Prostate gland (tissue), 2 donors: Measurements from ENCODE around the gene CDK14. TPM values are rescaled to one million over a fixed set of nuclear protein-coding genes. Genes with fewer than 3 reads are reported as not detected.

Experiments
- DNase-seq: peaks from one replicate; pipeline ENCODE4 v3.0.0-alpha.2; 2019; ENCODE audit warnings: low spot score
- H3K27ac ChIP-seq, 2 donors: fragments of 200-600 bp; sonication (generic); 2 replicates each; pipeline ENCODE4 v1.5.1; 2017 to 2019
- H3K27me3 ChIP-seq: fragments of 200-600 bp; sonication (generic); replicated peaks from 2 replicates; pipeline ENCODE4 v1.5.1; 2019; ENCODE audit not compliant: insufficient read depth
- H3K36me3 ChIP-seq, 2 donors: fragments of 200-600 bp; sonication (generic); 1 replicate in 1 of 2; 2 replicates in 1 of 2; pipeline versions ENCODE4 v1.5.1 to v1.8.1; 2017 to 2019
- H3K4me1 ChIP-seq: fragments of 200-600 bp; sonication (generic); replicated peaks from 2 replicates; pipeline ENCODE4 v1.5.1; 2019
- H3K4me3 ChIP-seq, 2 donors: fragments of 200-600 bp; sonication (generic); 2 replicates each; pipeline ENCODE4 v1.5.1; 2017 to 2019
- H3K9me3 ChIP-seq: fragments of 200-600 bp; sonication (generic); 2 replicates; pipeline ENCODE4 v1.5.1; 2017
- CTCF ChIP-seq, 4 experiments: fragments of 200-600 bp in 2 of 4; fragments of 450-650 bp in 2 of 4; sonication (generic) in 2 of 4; IDR thresholded peaks; 1 replicate in 3 of 4; 2 replicates in 1 of 4; pipeline ENCODE4 v1.5.1; 2016 to 2019; ENCODE audit warnings: antibody characterized with exemption in 4 of 4, mild to moderate bottlenecking in 2 of 4, moderate library complexity in 2 of 4
- POLR2A ChIP-seq: fragments of 450-650 bp; IDR thresholded peaks from one replicate; pipeline ENCODE4 v1.6.1; 2016; ENCODE audit warnings: antibody characterized with exemption, mild to moderate bottlenecking
- POLR2AphosphoS5 ChIP-seq: sonication (generic); formaldehyde crosslinking; IDR thresholded peaks from one replicate; pipeline ENCODE4 v1.6.1; 2017; ENCODE audit warnings: antibody characterized with exemption
- WGBS: methylation state at CpG from one replicate; pipeline ENCODE4 v1.1.5; 2018; 5-methylcytosine and 5-hydroxymethylcytosine counted together
- intact Hi-C: fragments of 100-400 bp; cut with DNase I; formaldehyde crosslinking; loops from one replicate; pipeline ENCODE4 v1.14.2; 2022
- total RNA-seq, 2 donors: library from RNA; depleted of rRNA; stranded (reverse); fragments of >200 nt; gene quantifications; one replicate each; pipeline ENCODE4 v1.1.0, GENCODE V29; 2016

CDK14 gene
- total RNA-seq, 2 donors from 2014 or later: 13.7 to 20.7 TPM

GRCh38 chr7:90599892-90600555, 3.9 kb downstream of the CDK14 start:
- intact Hi-C loops: loop anchor here (5.0 to 10.0 kb wide), 2 partner anchors 145 to 432 kb away; no protein-coding TSS in a partner anchor
- H3K27ac ChIP-seq: no peak overlapping the region
- H3K9me3 ChIP-seq: no peaks in the 10 kb centered on the region
- TF ChIP-seq POLR2A (no peak), CTCF (IDR thresholded peaks at IDR 0.05) (no peak), POLR2AphosphoS5 (no peak)
- H3K27me3 ChIP-seq: no peaks in the 10 kb centered on the region
- H3K4me3 ChIP-seq: no peak overlapping the region
- no peaks in the 10 kb centered on the region for H3K4me1 ChIP-seq
- 71% methylated on average over 4 of the region's 4 CpGs for WGBS
- H3K36me3 ChIP-seq: no peaks in the 10 kb centered on the region
- no peak for DNase-seq

GRCh38 chr7:90602303-90602702, 6.2 kb downstream of the CDK14 start:
- WGBS: 96% methylated on average over 1 of the region's 1 CpG
- intact Hi-C loops: no loop called here
- TF ChIP-seq POLR2AphosphoS5 (no peak), POLR2A (no peak), CTCF (IDR thresholded peaks at IDR 0.05) (no peak)
- Histone ChIP-seq H3K27ac (no peak overlapping the region), H3K4me3 (no peak overlapping the region), H3K27me3 (no peaks in the 10 kb centered on the region), H3K9me3 (no peaks in the 10 kb centered on the region), H3K4me1 (no peaks in the 10 kb centered on the region), H3K36me3 (no peaks in the 10 kb centered on the region)
- no peak for DNase-seq

GRCh38 chr7:90603346-90603745, 7.2 kb downstream of the CDK14 start:
- intact Hi-C loops: no loop called here

GRCh38 chr7:90604383-90604782, 8.3 kb downstream of the CDK14 start:
- TF ChIP-seq CTCF (IDR thresholded peaks at IDR 0.05): no peak
- no peak for TF ChIP-seq POLR2AphosphoS5
- TF ChIP-seq POLR2A: no peak
- Histone ChIP-seq H3K4me1 (no peaks in the 10 kb centered on the region), H3K27ac (no peak overlapping the region), H3K4me3 (no peak overlapping the region), H3K9me3 (no peaks in the 10 kb centered on the region), H3K36me3 (no peaks in the 10 kb centered on the region), H3K27me3 (no peaks in the 10 kb centered on the region)
- intact Hi-C loops: no loop called here
- DNase-seq: no peak
- WGBS: 57% methylated on average over 5 of the region's 5 CpGs

More at GRCh38 chr7:90603346-90603745, 7.2 kb downstream of the CDK14 start:
- Histone ChIP-seq H3K9me3 (no peaks in the 10 kb centered on the region), H3K4me3 (no peak overlapping the region), H3K36me3 (no peaks in the 10 kb centered on the region), H3K27ac (no peak overlapping the region), H3K4me1 (no peaks in the 10 kb centered on the region), H3K27me3 (no peaks in the 10 kb centered on the region)
- TF ChIP-seq CTCF (IDR thresholded peaks at IDR 0.05): no peak
- no peak for TF ChIP-seq POLR2A
- TF ChIP-seq POLR2AphosphoS5: no peak
- WGBS: 64% methylated on average over 1 of the region's 1 CpG
- DNase-seq: no peak

GRCh38 chr7:90605055-90605454, 8.9 kb downstream of the CDK14 start:
- intact Hi-C loops: no loop called here
- no peak overlapping the region for H3K27ac ChIP-seq
- H3K4me3 ChIP-seq: no peak overlapping the region
- H3K36me3 ChIP-seq: no peaks in the 10 kb centered on the region
- H3K27me3 ChIP-seq: no peaks in the 10 kb centered on the region
- H3K9me3 ChIP-seq: no peaks in the 10 kb centered on the region
- 62% methylated on average over 2 of the region's 2 CpGs for WGBS
- TF ChIP-seq POLR2A (no peak), POLR2AphosphoS5 (no peak), CTCF (IDR thresholded peaks at IDR 0.05) (no peak)
- no peaks in the 10 kb centered on the region for H3K4me1 ChIP-seq
- DNase-seq: no peak
